ENCODE measurements around the gene PTH2R.
"Not testable (repeated sequence)": the region's sequence is repeated elsewhere in the genome, so short reads cannot be mapped to it uniquely, and the experiment has no call there.

The PTH2R gene

GRCh38 chr2:208535578-208535977, 129.0 kb downstream of the PTH2R start:
- not testable (repeated sequence) for H3K27ac ChIP-seq, H3K4me3 ChIP-seq

GRCh38 chr2:208541461-208541988, 134.9 kb downstream of the PTH2R start:
- no peak overlapping the region for H3K4me3 ChIP-seq
- no peak overlapping the region for H3K27ac ChIP-seq

- Histone ChIP-seq H3K4me3 (no peak overlapping the region), H3K27ac (no peak overlapping the region)
These were observed 135.4 kb downstream of the PTH2R start for GRCh38 chr2:208541989-208542464.

GRCh38 chr2:208542465-208543041, 136.0 kb downstream of the PTH2R start:
- H3K27ac ChIP-seq = no peak overlapping the region
- no peak overlapping the region for H3K4me3 ChIP-seq

All from skin epidermis (tissue), 12 donors.